ENCODE measurements around the gene TMEM161A. TPM values are rescaled to one million over a fixed set of nuclear protein-coding genes. Genes with fewer than 3 reads are reported as not detected.
"Not testable (repeated sequence)": the region's sequence is repeated elsewhere in the genome, so short reads cannot be mapped to it uniquely, and the experiment has no call there.

The TMEM161A gene
- total and polyA plus RNA-seq, 10 donors = 15.1 to 31.7 (median 18.5) TPM

- no peaks in the 10 kb centered on the region for H3K9me3 ChIP-seq
- peaks cover 0 to 18% (median 12%) of the 10 kb centered on the region in 6 donors for H3K4me1 ChIP-seq
- DNase-seq = no peak
- peaks cover 0 to 50% (median 9%) of the 10 kb centered on the region in 6 donors for H3K36me3 ChIP-seq
- H3K27me3 ChIP-seq (replicated peaks in 1 of 7) = peaks cover 0 to 10% (median 0%) of the 10 kb centered on the region in 7 donors
- peak overlapping the region in 5 of 8 donors; percentile 3 to 55 (median 29) for H3K4me3 ChIP-seq
- TF ChIP-seq POLR2A (IDR thresholded peaks at IDR 0.05) (no peak), CTCF (IDR thresholded peaks at IDR 0.05 in 8 of 11, conservative IDR thresholded peaks at IDR 0.05 in 3 of 11) (no peak), POLR2AphosphoS5 (IDR thresholded peaks at IDR 0.05) (peak in 2 of 3 donors; percentile 34 to 59)
- intact Hi-C loops (cut with DNase I; ENCODE audit: low total_unique reads) = no loop called here
- peak overlapping the region in 4 of 8 donors; percentile 11 to 48 (median 22) for H3K27ac ChIP-seq
- 61 to 84% (median 69%) methylated on average over 25 of the region's 25 CpGs for WGBS, 5 donors
Measured at GRCh38 chr19:19106056-19106551, 32.2 kb downstream of the TMEM161A start.

- Histone ChIP-seq H3K27me3 (replicated peaks in 1 of 7) (peaks cover 0 to 5% (median 0%) of the 10 kb centered on the region in 7 donors), H3K4me3 (peak overlapping the region in 5 of 8 donors; percentile 3 to 55 (median 29)), H3K27ac (peak overlapping the region in 4 of 8 donors; percentile 11 to 48 (median 30)), H3K9me3 (no peaks in the 10 kb centered on the region), H3K4me1 (peaks cover 0 to 14% (median 8%) of the 10 kb centered on the region in 6 donors), H3K36me3 (peaks cover 0 to 56% (median 10%) of the 10 kb centered on the region in 6 donors)
- TF ChIP-seq POLR2AphosphoS5 (IDR thresholded peaks at IDR 0.05) (peak in 2 of 3 donors; percentile 30 to 31), CTCF (IDR thresholded peaks at IDR 0.05 in 8 of 11, conservative IDR thresholded peaks at IDR 0.05 in 3 of 11) (no peak)
- intact Hi-C loops (cut with DNase I; ENCODE audit: low total_unique reads) = no loop called here
- DNase-seq = no peak
- 49 to 61% (median 60%) methylated on average over 30 to 36 of the region's 36 CpGs for WGBS, 5 donors
Measured at GRCh38 chr19:19105365-19106055, 32.8 kb downstream of the TMEM161A start.

DNA sequence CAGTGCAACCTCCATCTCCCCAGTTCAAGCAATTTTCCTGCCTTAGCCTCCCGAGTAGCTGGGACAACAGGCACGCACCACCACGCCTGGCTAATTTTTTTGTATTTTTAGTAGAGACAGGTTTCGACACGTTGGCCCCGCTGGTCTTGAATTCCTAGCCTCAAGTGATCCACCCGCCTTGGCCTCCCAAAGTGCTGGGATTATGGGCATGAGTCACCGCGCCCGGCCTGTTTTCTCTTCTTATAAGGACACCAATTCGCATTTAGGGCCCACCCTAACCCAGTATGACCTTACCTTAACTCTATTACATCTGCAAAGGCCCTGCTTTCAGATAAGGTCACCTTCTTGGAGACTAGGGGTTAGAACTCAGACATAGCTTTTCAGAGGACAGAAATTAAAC lies 35.1 kb downstream of the TMEM161A start:
- TF ChIP-seq POLR2A (IDR thresholded peaks at IDR 0.05) = no peak
- TF ChIP-seq CTCF (IDR thresholded peaks at IDR 0.05 in 8 of 11, conservative IDR thresholded peaks at IDR 0.05 in 3 of 11) = no peak
- no peak overlapping the region for H3K4me3 ChIP-seq
- no peaks in the 10 kb centered on the region for H3K27me3 ChIP-seq (replicated peaks in 1 of 7)
- H3K27ac ChIP-seq = no peak overlapping the region
- no peaks in the 10 kb centered on the region for H3K9me3 ChIP-seq
- no peak for DNase-seq
- H3K4me1 ChIP-seq = peaks cover 0 to 7% (median 0%) of the 10 kb centered on the region in 6 donors
- H3K36me3 ChIP-seq = peaks cover 0 to 74% (median 11%) of the 10 kb centered on the region in 6 donors
- intact Hi-C loops (cut with DNase I; ENCODE audit: low total_unique reads) = no loop called here
- WGBS, 5 donors = 94 to 100% (median 96%) methylated on average over 11 of the region's 11 CpGs

- 94 to 98% (median 98%) methylated on average over 10 of the region's 10 CpGs for WGBS, 5 donors
- H3K4me3 ChIP-seq; intact Hi-C loops (cut with DNase I; ENCODE audit: low total_unique reads); DNase-seq; H3K4me1 ChIP-seq; H3K9me3 ChIP-seq; H3K27ac ChIP-seq; H3K27me3 ChIP-seq (replicated peaks in 1 of 7): not testable (repeated sequence)
- peaks cover 0 to 74% (median 12%) of the 10 kb centered on the region in 6 donors for H3K36me3 ChIP-seq
Measured at GRCh38 chr19:19102566-19102965, 35.7 kb downstream of the TMEM161A start.
